ENCODE measurements around the gene AMBRA1. TPM values are rescaled to one million over a fixed set of nuclear protein-coding genes. Genes with fewer than 3 reads are reported as not detected.
"Not testable (repeated sequence)": the region's sequence is repeated elsewhere in the genome, so short reads cannot be mapped to it uniquely, and the experiment has no call there.

Gene AMBRA1
- total RNA-seq, 1 donor from 2014 or later = 29.4 TPM

DNA sequence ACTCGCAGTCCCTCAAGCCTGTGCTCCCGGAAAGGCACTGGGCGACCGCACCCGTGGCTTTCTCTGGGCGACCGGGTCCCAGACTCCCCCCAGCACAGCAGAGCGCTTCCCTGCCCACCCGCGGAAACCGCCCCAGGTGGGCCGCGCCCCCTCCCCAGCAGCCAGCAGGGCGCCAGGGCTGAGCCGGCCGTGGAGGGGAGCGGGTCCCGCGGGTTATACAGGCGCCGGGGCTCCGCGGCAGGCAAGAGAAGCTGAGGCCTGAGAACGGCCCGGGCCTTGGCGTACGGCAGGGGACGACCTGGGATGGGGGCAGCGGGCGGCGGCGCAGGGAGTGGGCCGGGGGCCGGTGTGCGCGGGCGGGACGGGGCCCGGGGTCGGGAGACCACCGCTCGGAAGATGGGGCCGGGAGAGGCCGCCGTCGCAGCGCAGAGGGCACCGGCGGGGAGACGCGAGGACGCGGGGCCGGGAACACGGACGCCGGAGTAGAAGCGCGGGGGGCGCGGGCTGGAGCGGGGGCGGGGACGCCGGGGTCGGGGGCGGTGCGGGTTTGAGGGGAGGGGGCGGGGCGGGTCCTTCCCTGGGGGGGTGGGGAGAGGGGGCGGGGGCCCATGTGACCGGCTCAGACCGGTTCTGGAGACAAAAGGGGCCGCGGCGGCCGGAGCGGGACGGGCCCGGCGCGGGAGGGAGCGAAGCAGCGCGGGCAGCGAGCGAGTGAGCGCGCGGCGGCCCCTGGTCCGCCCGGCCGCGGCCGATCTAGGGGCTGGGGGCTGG, 212.6 kb downstream of the AMBRA1 start, which contains the start of gene MDK:
Gene MDK (plus strand): TSS at position 622 of the 771 bp plus-strand sequence. CDS start 389 bp downstream, outside the sequence.
- peak within 1 kb of the TSS; percentile 66 for H2AFZ ChIP-seq (ENCODE audit: low read depth, low read length)
- Mint-ChIP-seq H3K27ac (ENCODE audit: unreplicated experiment) (peak within 1 kb of the TSS; percentile 41), H3K4me3 (ENCODE audit: unreplicated experiment) (peak within 1 kb of the TSS; percentile 79)

DNA sequence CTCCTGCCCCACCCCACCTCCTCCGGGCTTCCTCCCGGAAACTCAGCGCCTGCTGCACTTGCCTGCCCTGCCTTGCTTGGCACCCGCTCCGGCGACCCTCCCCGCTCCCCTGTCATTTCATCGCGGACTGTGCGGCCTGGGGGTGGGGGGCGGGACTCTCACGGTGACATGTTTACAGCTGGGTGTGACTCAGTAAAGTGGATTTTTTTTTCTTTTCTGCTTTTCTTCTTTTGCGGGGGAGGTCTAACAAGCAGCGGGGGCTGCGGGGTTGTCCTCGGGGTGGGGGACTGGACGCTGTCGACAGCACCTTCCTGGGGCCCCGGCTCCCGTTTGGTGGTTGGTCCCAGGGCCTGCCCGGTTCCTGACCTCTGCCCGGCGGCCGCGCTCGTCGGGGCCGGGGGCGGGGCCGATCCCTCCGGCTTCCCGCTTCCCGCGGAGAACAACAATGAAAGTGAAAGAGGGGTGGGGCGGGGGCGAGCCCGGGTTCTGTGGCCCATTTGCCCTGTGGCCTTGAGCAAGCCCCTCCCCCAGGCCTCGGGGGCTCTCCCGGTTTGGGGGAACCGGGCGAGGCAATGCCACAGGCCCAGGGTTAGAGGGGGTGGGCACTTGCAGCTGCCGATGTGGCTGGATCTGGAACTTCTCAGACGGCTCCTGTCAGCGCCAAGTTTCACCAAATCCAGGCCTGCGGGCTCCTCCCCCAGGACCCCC, 213.3 kb downstream of the AMBRA1 start:
- Mint-ChIP-seq H3K36me3 (ENCODE audit: low read depth, unreplicated experiment) (peaks cover 12% of the 10 kb centered on the region), H3K27me3 (ENCODE audit: low read depth, unreplicated experiment) (peaks cover 4% of the 10 kb centered on the region), H3K4me1 (ENCODE audit: low read depth, unreplicated experiment) (no peaks in the 10 kb centered on the region), H3K27ac (ENCODE audit: unreplicated experiment) (peak overlapping the region; percentile 53), H3K4me3 (ENCODE audit: unreplicated experiment) (peak overlapping the region; percentile 69), H3K9me3 (ENCODE audit: unreplicated experiment) (no peaks in the 10 kb centered on the region)
- Histone ChIP-seq H3K36me3 (ENCODE audit: insufficient read depth, low read length) (no peaks in the 10 kb centered on the region), H3K9me3 (ENCODE audit: insufficient read depth, low read depth, low read length) (no peaks in the 10 kb centered on the region), H2AFZ (ENCODE audit: low read depth, low read length) (peak overlapping the region; percentile 60), H3K4me3 (ENCODE audit: insufficient read depth, low read depth, low read length) (peak overlapping the region; percentile 53), H3K4me2 (ENCODE audit: low read length) (peak overlapping the region; percentile 84), H3K27me3 (ENCODE audit: insufficient read depth, low read length) (no peaks in the 10 kb centered on the region), H4K20me1 (ENCODE audit: insufficient read depth, low read length) (peaks cover 11% of the 10 kb centered on the region), H3K4me1 (ENCODE audit: insufficient read depth, low read length) (peaks cover 11% of the 10 kb centered on the region), H3K79me2 (ENCODE audit: insufficient read depth, low read length) (peaks cover 14% of the 10 kb centered on the region), H3K27ac (ENCODE audit: low read depth, low read length) (peak overlapping the region; percentile 64), H3K9ac (ENCODE audit: low read length) (peak overlapping the region; percentile 82)
- no peak for FAIRE-seq
- no peak for DNase-seq (ENCODE audit: low read depth)
- TF ChIP-seq, protein P1, sequence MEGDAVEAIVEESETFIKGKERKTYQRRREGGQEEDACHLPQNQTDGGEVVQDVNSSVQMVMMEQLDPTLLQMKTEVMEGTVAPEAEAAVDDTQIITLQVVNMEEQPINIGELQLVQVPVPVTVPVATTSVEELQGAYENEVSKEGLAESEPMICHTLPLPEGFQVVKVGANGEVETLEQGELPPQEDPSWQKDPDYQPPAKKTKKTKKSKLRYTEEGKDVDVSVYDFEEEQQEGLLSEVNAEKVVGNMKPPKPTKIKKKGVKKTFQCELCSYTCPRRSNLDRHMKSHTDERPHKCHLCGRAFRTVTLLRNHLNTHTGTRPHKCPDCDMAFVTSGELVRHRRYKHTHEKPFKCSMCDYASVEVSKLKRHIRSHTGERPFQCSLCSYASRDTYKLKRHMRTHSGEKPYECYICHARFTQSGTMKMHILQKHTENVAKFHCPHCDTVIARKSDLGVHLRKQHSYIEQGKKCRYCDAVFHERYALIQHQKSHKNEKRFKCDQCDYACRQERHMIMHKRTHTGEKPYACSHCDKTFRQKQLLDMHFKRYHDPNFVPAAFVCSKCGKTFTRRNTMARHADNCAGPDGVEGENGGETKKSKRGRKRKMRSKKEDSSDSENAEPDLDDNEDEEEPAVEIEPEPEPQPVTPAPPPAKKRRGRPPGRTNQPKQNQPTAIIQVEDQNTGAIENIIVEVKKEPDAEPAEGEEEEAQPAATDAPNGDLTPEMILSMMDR (IDR thresholded peaks at IDR 0.05; ENCODE audit: insufficient read depth, low read depth, low read length) = no peak
- TF ChIP-seq EZH2 (IDR thresholded peaks at IDR 0.05; ENCODE audit: insufficient read depth, low read length) = no peak

More for the DNA sequence above, 212.6 kb downstream of the AMBRA1 start, which contains the start of gene MDK:
- H4K20me1 ChIP-seq (ENCODE audit: insufficient read depth, low read length) = peaks cover 11% of the 10 kb centered on the region
- H3K27ac ChIP-seq (ENCODE audit: low read depth, low read length) = peak within 1 kb of the TSS; percentile 64
- no peaks in the 10 kb centered on the region for H3K36me3 ChIP-seq (ENCODE audit: insufficient read depth, low read length)
- no peaks in the 10 kb centered on the region for H3K9me3 Mint-ChIP-seq (ENCODE audit: unreplicated experiment)
- TF ChIP-seq, protein P1 (IDR thresholded peaks at IDR 0.05; ENCODE audit: insufficient read depth, low read depth, low read length) = no peak
- TF ChIP-seq EZH2 (IDR thresholded peaks at IDR 0.05; ENCODE audit: insufficient read depth, low read length) = no peak
- no peaks in the 10 kb centered on the region for H3K4me1 Mint-ChIP-seq (ENCODE audit: low read depth, unreplicated experiment)
- H3K27me3 ChIP-seq (ENCODE audit: insufficient read depth, low read length) = no peaks in the 10 kb centered on the region
- peaks cover 7% of the 10 kb centered on the region for H3K27me3 Mint-ChIP-seq (ENCODE audit: low read depth, unreplicated experiment)
- H3K36me3 Mint-ChIP-seq (ENCODE audit: low read depth, unreplicated experiment) = peaks cover 12% of the 10 kb centered on the region
- no peak for FAIRE-seq
- H3K79me2 ChIP-seq (ENCODE audit: insufficient read depth, low read length) = peaks cover 14% of the 10 kb centered on the region
- no peaks in the 10 kb centered on the region for H3K9me3 ChIP-seq (ENCODE audit: insufficient read depth, low read depth, low read length)
- H3K4me1 ChIP-seq (ENCODE audit: insufficient read depth, low read length) = peaks cover 11% of the 10 kb centered on the region
- H3K4me3 ChIP-seq (ENCODE audit: insufficient read depth, low read depth, low read length) = peak within 1 kb of the TSS; percentile 68
- no peak for DNase-seq (ENCODE audit: low read depth)
- H3K4me2 ChIP-seq (ENCODE audit: low read length) = peak within 1 kb of the TSS; percentile 98
- H3K9ac ChIP-seq (ENCODE audit: low read length) = peak within 1 kb of the TSS; percentile 84

DNA sequence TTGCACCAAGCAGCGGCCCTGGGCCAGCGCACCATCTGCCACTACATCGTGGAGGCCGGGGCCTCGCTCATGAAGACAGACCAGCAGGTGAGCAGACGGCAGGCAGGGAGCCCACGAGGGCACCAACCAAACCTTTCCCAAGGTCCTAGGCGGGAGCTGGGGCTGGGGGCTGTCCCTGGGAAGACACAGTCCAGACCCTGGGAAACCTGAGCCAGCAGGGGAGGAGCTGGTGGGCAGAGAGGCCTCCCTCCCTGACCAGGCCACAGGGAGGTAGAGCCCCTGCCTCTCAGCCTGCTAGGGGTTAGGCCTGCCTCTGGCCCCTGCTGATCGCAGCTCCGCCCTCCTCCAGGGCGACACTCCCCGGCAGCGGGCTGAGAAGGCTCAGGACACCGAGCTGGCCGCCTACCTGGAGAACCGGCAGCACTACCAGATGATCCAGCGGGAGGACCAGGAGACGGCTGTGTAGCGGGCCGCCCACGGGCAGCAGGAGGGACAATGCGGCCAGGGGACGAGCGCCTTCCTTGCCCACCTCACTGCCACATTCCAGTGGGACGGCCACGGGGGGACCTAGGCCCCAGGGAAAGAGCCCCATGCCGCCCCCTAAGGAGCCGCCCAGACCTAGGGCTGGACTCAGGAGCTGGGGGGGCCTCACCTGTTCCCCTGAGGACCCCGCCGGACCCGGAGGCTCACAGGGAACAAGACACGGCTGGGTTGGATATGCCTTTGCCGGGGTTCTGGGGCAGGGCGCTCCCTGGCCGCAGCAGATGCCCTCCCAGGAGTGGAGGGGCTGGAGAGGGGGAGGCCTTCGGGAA, 214.1 kb downstream of the AMBRA1 start:
- not testable (repeated sequence) for DNase-seq (ENCODE audit: low read depth); H3K4me1 Mint-ChIP-seq (ENCODE audit: low read depth, unreplicated experiment); H3K36me3 ChIP-seq (ENCODE audit: insufficient read depth, low read length); H3K4me3 ChIP-seq (ENCODE audit: insufficient read depth, low read depth, low read length); H3K27ac ChIP-seq (ENCODE audit: low read depth, low read length); H3K9me3 ChIP-seq (ENCODE audit: insufficient read depth, low read depth, low read length); H2AFZ ChIP-seq (ENCODE audit: low read depth, low read length); H3K9me3 Mint-ChIP-seq (ENCODE audit: unreplicated experiment); H3K27me3 ChIP-seq (ENCODE audit: insufficient read depth, low read length); H3K27me3 Mint-ChIP-seq (ENCODE audit: low read depth, unreplicated experiment); H3K27ac Mint-ChIP-seq (ENCODE audit: unreplicated experiment); H3K4me3 Mint-ChIP-seq (ENCODE audit: unreplicated experiment); FAIRE-seq; H3K4me2 ChIP-seq (ENCODE audit: low read length); H3K9ac ChIP-seq (ENCODE audit: low read length)
- peaks cover 11% of the 10 kb centered on the region for H3K4me1 ChIP-seq (ENCODE audit: insufficient read depth, low read length)
- H4K20me1 ChIP-seq (ENCODE audit: insufficient read depth, low read length) = peaks cover 11% of the 10 kb centered on the region
- H3K79me2 ChIP-seq (ENCODE audit: insufficient read depth, low read length) = peaks cover 14% of the 10 kb centered on the region
- peaks cover 12% of the 10 kb centered on the region for H3K36me3 Mint-ChIP-seq (ENCODE audit: low read depth, unreplicated experiment)
